HCT116 (cell line): ENCODE measurements around the gene TUT4. TPM values are rescaled to one million over a fixed set of nuclear protein-coding genes. Genes with fewer than 3 reads are reported as not detected.

Experiments used
- ATAC-seq: fragments of 200-7000 bp; cut with Tn5 transposase; 2 replicates; pipeline ENCODE4 v1.9.1; 2020; ENCODE audit warnings: mild to moderate bottlenecking, moderate library complexity
- BruUV-seq: library from RNA; stranded (reverse); fragments of 400-500 nt; replicated peaks from 2 replicates; lab custom pipeline; 2021; lab: Mats Ljungman, UMichigan
- CTCF ChIA-PET: fragments of 300-600 bp; sonication (Branson Sonifier 250); formaldehyde crosslinking; loops from one replicate; lab custom pipeline; 2021; ENCODE audit warnings: antibody characterized with exemption; lab: Charles Lee
- POLR2A ChIA-PET: fragments of 300-600, 350-600 bp; sonication (Branson Sonifier 250); formaldehyde crosslinking; loops from one replicate; lab custom pipeline; 2021; ENCODE audit warnings: antibody characterized with exemption; lab: Charles Lee
- RAD21 ChIA-PET, 2 experiments: fragments of 300-600 bp; sonication (Branson Sonifier 250); formaldehyde crosslinking; loops; one replicate each; lab custom pipeline; 2023; ENCODE audit warnings: low total read pairs in 2 of 2; ENCODE audit not compliant: uncharacterized antibody in 2 of 2, unreplicated experiment in 2 of 2, low non-redundant PET in 1 of 2; lab: Charles Lee
- DNase-seq: peaks from one replicate; pipeline ENCODE4 v3.0.0-alpha.2; 2010; ENCODE audit warnings: low read depth, low spot score
- H2AFZ ChIP-seq: fragments of 200-600 bp; shearing (Covaris generic), sonication (generic); 2 replicates; pipeline ENCODE4 v1.6.1; 2017; ENCODE audit warnings: low read depth, mixed run types, mixed read lengths, antibody characterized with exemption, low read length; ENCODE audit not compliant: poor library complexity, severe bottlenecking
- H3K27ac ChIP-seq: 2 replicates; pipeline ENCODE4 v1.5.1; 2012; ENCODE audit warnings: low read depth, low read length
- H3K27me3 ChIP-seq: fragments of 200-600 bp; sonication (generic); 2 replicates; pipeline ENCODE4 v1.6.1; 2016; ENCODE audit warnings: mixed run types, low read length, mixed read lengths; ENCODE audit not compliant: insufficient read depth
- H3K36me3 ChIP-seq, 2 experiments: fragments of 200-500 bp in 1 of 2; fragments of 200-600 bp in 1 of 2; sonication (Bioruptor generic) in 1 of 2; sonication (generic) in 1 of 2; 2 replicates each; pipeline versions ENCODE4 v1.5.1 to v1.6.1; 2014 to 2016; ENCODE audit warnings: low read length in 2 of 2, inconsistent platforms in 1 of 2, mixed read lengths in 1 of 2, mixed run types in 1 of 2; ENCODE audit not compliant: insufficient read depth in 2 of 2, control insufficient read depth in 1 of 2
- H3K4me1 ChIP-seq, 2 experiments: fragments of 200-600 bp in 1 of 2; sonication (generic) in 1 of 2; 2 replicates each; pipeline versions ENCODE4 v1.5.1 to v1.6.1; 2012 to 2017; ENCODE audit warnings: low read length in 2 of 2, inconsistent platforms in 1 of 2, mild to moderate bottlenecking in 1 of 2, mixed read lengths in 1 of 2, mixed run types in 1 of 2, moderate library complexity in 1 of 2; ENCODE audit not compliant: insufficient read depth in 2 of 2, control insufficient read depth in 1 of 2
- H3K4me2 ChIP-seq: fragments of 200-600 bp; sonication (generic); 2 replicates; pipeline ENCODE4 v1.6.1; 2017; ENCODE audit warnings: mixed run types, low read length, mixed read lengths
- H3K4me3 ChIP-seq, 2 experiments: fragments of 200-600 bp in 1 of 2; sonication (generic) in 1 of 2; replicated peaks in 1 of 2; 2 replicates each; pipeline ENCODE4 v1.5.1; 2011 to 2016; ENCODE audit warnings: low read length in 2 of 2, control low read depth in 1 of 2, low read depth in 1 of 2, mild to moderate bottlenecking in 1 of 2, mixed read lengths in 1 of 2, mixed run types in 1 of 2
- H3K79me2 ChIP-seq: fragments of 200-600 bp; sonication (generic); 2 replicates; pipeline ENCODE4 v1.6.1; 2017; ENCODE audit warnings: mild to moderate bottlenecking, mixed run types, low read length, moderate library complexity, mixed read lengths; ENCODE audit not compliant: insufficient read depth
- H3K9ac ChIP-seq: fragments of 200-600 bp; sonication (generic); 2 replicates; pipeline ENCODE4 v1.6.1; 2016; ENCODE audit warnings: low read length, mixed read lengths
- H3K9me2 ChIP-seq: fragments of 200-600 bp; sonication (generic), shearing (Covaris generic); 2 replicates; pipeline ENCODE4 v1.6.1; 2017; ENCODE audit warnings: mixed run types, mild to moderate bottlenecking, moderate library complexity; ENCODE audit not compliant: insufficient read depth
- H3K9me3 ChIP-seq, 2 experiments: fragments of 200-500 bp in 1 of 2; fragments of 200-600 bp in 1 of 2; sonication (Bioruptor generic) in 1 of 2; sonication (generic) in 1 of 2; 2 replicates each; pipeline ENCODE4 v1.6.1; 2014 to 2017; ENCODE audit warnings: low read length in 2 of 2, mixed read lengths in 2 of 2, inconsistent platforms in 1 of 2, low read depth in 1 of 2, mild to moderate bottlenecking in 1 of 2, mixed run types in 1 of 2, moderate library complexity in 1 of 2; ENCODE audit not compliant: control insufficient read depth in 1 of 2, insufficient read depth in 1 of 2
- H4K20me1 ChIP-seq: fragments of 200-600 bp; sonication (generic), shearing (Covaris generic); 2 replicates; pipeline ENCODE4 v1.6.1; 2017; ENCODE audit warnings: mixed run types, mild to moderate bottlenecking, moderate library complexity; ENCODE audit not compliant: insufficient read depth
- ATF3 ChIP-seq: IDR thresholded peaks from 2 replicates; pipeline ENCODE4 v1.6.1; 2012
- CBX3 ChIP-seq: IDR thresholded peaks from 2 replicates; pipeline ENCODE4 v1.6.1; 2012; ENCODE audit warnings: low read depth
- CEBPB ChIP-seq: IDR thresholded peaks from 2 replicates; pipeline ENCODE4 v1.6.1; 2012; ENCODE audit warnings: low read depth
- EGR1 ChIP-seq: IDR thresholded peaks from 2 replicates; pipeline ENCODE4 v1.6.1; 2012; ENCODE audit warnings: low read depth
- ELF1 ChIP-seq: IDR thresholded peaks from 2 replicates; pipeline ENCODE4 v1.6.1; 2012; ENCODE audit warnings: low read depth, borderline replicate concordance
- EZH2 ChIP-seq: fragments of 200-600 bp; sonication (generic); IDR thresholded peaks from 2 replicates; pipeline ENCODE4 v1.6.1; 2017; ENCODE audit warnings: antibody characterized with exemption, mixed run types
- FOSL1 ChIP-seq: IDR thresholded peaks from 2 replicates; pipeline ENCODE4 v1.6.1; 2012; ENCODE audit warnings: low read depth
- JUND ChIP-seq: IDR thresholded peaks from 2 replicates; pipeline ENCODE4 v1.6.1; 2012
- POLR2A ChIP-seq: IDR thresholded peaks from 2 replicates; pipeline ENCODE4 v1.7.0; 2011; ENCODE audit warnings: borderline replicate concordance; ENCODE audit not compliant: insufficient read depth, insufficient read length; ENCODE audit errors: extremely low read depth
- POLR2AphosphoS5 ChIP-seq: IDR thresholded peaks from 2 replicates; pipeline ENCODE4 v1.6.1; 2011; ENCODE audit warnings: mild to moderate bottlenecking, low read depth, low read length, moderate library complexity
- RAD21 ChIP-seq: IDR thresholded peaks from 2 replicates; pipeline ENCODE4 v1.6.1; 2012; ENCODE audit warnings: low read depth, mild to moderate bottlenecking
- SIN3A ChIP-seq: IDR thresholded peaks from 2 replicates; pipeline ENCODE4 v1.6.1; 2012; ENCODE audit warnings: low read depth
- SP1 ChIP-seq: IDR thresholded peaks from 2 replicates; pipeline ENCODE4 v1.6.1; 2012; ENCODE audit warnings: low read depth
- SRF ChIP-seq: IDR thresholded peaks from 2 replicates; pipeline ENCODE4 v1.6.1; 2012; ENCODE audit warnings: low read depth
- TCF7L2 ChIP-seq: IDR thresholded peaks from 2 replicates; pipeline ENCODE4 v1.7.0; 2011; ENCODE audit warnings: borderline replicate concordance, inconsistent platforms; ENCODE audit not compliant: insufficient read depth, insufficient read length; ENCODE audit errors: extremely low read depth
- ZBTB33 ChIP-seq: IDR thresholded peaks from 2 replicates; pipeline ENCODE4 v1.6.1; 2011; ENCODE audit warnings: mild to moderate bottlenecking, low read length, moderate library complexity; ENCODE audit not compliant: insufficient replicate concordance; ENCODE audit errors: extremely low read depth
- ZFX ChIP-seq: fragments of 450-650 bp; IDR thresholded peaks from 2 replicates; pipeline ENCODE4 v1.6.1; 2017
- intact Hi-C: fragments of 100-400 bp; cut with micrococcal nuclease; formaldehyde crosslinking; loops from 2 replicates; pipeline ENCODE4 v1.10.0; 2022
- total RNA-seq: library from RNA; stranded (reverse); gene quantifications from one replicate; pipeline ENCODE4 v1.2.1, GENCODE V29; 2021; ENCODE audit not compliant: unreplicated experiment
- TF ChIP-seq, protein P1 (sequence below): IDR thresholded peaks from 2 replicates; pipeline ENCODE4 v1.6.1; 2012
- TF ChIP-seq, protein P2 (sequence below), 3 experiments: fragments of 200-600 bp in 1 of 3; sonication (generic) in 1 of 3; IDR thresholded peaks in 2 of 3; conservative IDR thresholded peaks in 1 of 3; 2 replicates each; pipeline ENCODE4 v1.5.1; 2012 to 2017; ENCODE audit warnings: low read depth in 2 of 3, low read length in 2 of 3, antibody characterized with exemption in 1 of 3, borderline replicate concordance in 1 of 3, control low read depth in 1 of 3, mild to moderate bottlenecking in 1 of 3, mixed read lengths in 1 of 3, mixed run types in 1 of 3, moderate library complexity in 1 of 3; ENCODE audit not compliant: insufficient read depth in 1 of 3

Gene TUT4
- total RNA-seq, 1 experiment from 2014 or later, result 50.0 TPM

- H3K4me3 ChIP-seq, result no peak overlapping the region
- intact Hi-C loops, result no loop called here
- no peaks in the 10 kb centered on the region for H3K79me2 ChIP-seq
- TF ChIP-seq CBX3 (peak; percentile 90), ELF1 (no peak), RAD21 (0 out of 2 replicates have a peak, but pooled peaks have one; percentile 13), TCF7L2 (peak; percentile 68), POLR2A (no peak), ATF3 (peak; percentile 49; the same call in 1 of the 2 replicates), FOSL1 (peak; percentile 93), CEBPB (peak; percentile 73), SIN3A (no peak), SP1 (peak; percentile 83), EZH2 (no peak), ZFX (no peak), SRF (0 out of 2 replicates have a peak, but pooled peaks have one; percentile 59), EGR1 (peak; percentile 26; the same call in 1 of the 2 replicates), POLR2AphosphoS5 (peak; percentile 20; the same call in 1 of the 2 replicates), ZBTB33 (no peak), JUND (peak; percentile 92)
- TF ChIP-seq, protein P1, sequence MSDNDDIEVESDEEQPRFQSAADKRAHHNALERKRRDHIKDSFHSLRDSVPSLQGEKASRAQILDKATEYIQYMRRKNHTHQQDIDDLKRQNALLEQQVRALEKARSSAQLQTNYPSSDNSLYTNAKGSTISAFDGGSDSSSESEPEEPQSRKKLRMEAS, result peak; percentile 43; the same call in 1 of the 2 replicates
- TF ChIP-seq, protein P2, sequence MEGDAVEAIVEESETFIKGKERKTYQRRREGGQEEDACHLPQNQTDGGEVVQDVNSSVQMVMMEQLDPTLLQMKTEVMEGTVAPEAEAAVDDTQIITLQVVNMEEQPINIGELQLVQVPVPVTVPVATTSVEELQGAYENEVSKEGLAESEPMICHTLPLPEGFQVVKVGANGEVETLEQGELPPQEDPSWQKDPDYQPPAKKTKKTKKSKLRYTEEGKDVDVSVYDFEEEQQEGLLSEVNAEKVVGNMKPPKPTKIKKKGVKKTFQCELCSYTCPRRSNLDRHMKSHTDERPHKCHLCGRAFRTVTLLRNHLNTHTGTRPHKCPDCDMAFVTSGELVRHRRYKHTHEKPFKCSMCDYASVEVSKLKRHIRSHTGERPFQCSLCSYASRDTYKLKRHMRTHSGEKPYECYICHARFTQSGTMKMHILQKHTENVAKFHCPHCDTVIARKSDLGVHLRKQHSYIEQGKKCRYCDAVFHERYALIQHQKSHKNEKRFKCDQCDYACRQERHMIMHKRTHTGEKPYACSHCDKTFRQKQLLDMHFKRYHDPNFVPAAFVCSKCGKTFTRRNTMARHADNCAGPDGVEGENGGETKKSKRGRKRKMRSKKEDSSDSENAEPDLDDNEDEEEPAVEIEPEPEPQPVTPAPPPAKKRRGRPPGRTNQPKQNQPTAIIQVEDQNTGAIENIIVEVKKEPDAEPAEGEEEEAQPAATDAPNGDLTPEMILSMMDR (IDR thresholded peaks at IDR 0.05 in 2 of 3, conservative IDR thresholded peaks at IDR 0.05 in 1 of 3; ENCODE audit: borderline replicate concordance in 1 of 3, insufficient read depth in 1 of 3, low read depth in 2 of 3, low read length in 2 of 3), result no peak
- TF ChIP-seq, all 23 proteins: peak for 12
- Histone ChIP-seq H3K9me2 (no peaks in the 10 kb centered on the region), H4K20me1 (no peaks in the 10 kb centered on the region), H3K4me1 (peaks cover 5 to 15% of the 10 kb centered on the region in 2 experiments; a peak in 3 of 4 replicates), H3K9ac (no peak overlapping the region), H3K27me3 (no peaks in the 10 kb centered on the region), H3K27ac (no peak overlapping the region), H3K4me2 (peak overlapping the region; percentile 53), H2AFZ (peak overlapping the region; percentile 50), H3K9me3 (no peaks in the 10 kb centered on the region), H3K36me3 (no peaks in the 10 kb centered on the region)
- DNase-seq (peak; percentile 76), ATAC-seq (peak; percentile 86)
- CTCF ChIA-PET, result no interaction called here
- POLR2A ChIA-PET, result interaction anchor here (1.2 to 1.7 kb wide), 2 partner anchors 17 to 21 kb away, joined by 3 to 4 read pairs; no protein-coding TSS in a partner anchor
- no TSS peak for BruUV-seq
- RAD21 ChIA-PET, result no interaction called here
Observed at GRCh38 chr1:52574594-52574993, 21.7 kb upstream of the TUT4 start.
